Neural progenitor cell (in vitro differentiated cells): Measurements from ENCODE around the gene MFAP5. TPM values are rescaled to one million over a fixed set of nuclear protein-coding genes. Genes with fewer than 3 reads are reported as not detected.

Source experiments
- DNase-seq: peaks from one replicate; pipeline ENCODE4 v3.0.0-alpha.2; 2016; ENCODE audit warnings: low spot score
- H2AFZ ChIP-seq: fragments of 200-600 bp; sonication (generic); replicated peaks from 2 replicates; pipeline ENCODE4 v1.6.1; 2016; ENCODE audit warnings: antibody characterized with exemption
- H3F3A ChIP-seq: fragments of 200-600 bp; sonication (generic); 2 replicates; pipeline ENCODE4 v1.6.1; 2016; ENCODE audit warnings: antibody characterized with exemption, low read depth
- H3K27ac ChIP-seq: fragments of 200-600 bp; sonication (generic); 2 replicates; pipeline ENCODE4 v1.5.1; 2016; ENCODE audit warnings: mild to moderate bottlenecking
- H3K27me3 ChIP-seq: fragments of 200-600 bp; sonication (generic); 2 replicates; pipeline ENCODE4 v1.6.1; 2016; ENCODE audit warnings: mild to moderate bottlenecking, moderate library complexity
- H3K36me3 ChIP-seq: fragments of 200-600 bp; sonication (generic); 2 replicates; pipeline ENCODE4 v1.5.1; 2016
- H3K4me1 ChIP-seq: fragments of 200-600 bp; sonication (generic); 2 replicates; pipeline ENCODE4 v1.6.1; 2016; ENCODE audit warnings: mixed run types
- H3K4me2 ChIP-seq: fragments of 200-600 bp; sonication (generic); 2 replicates; pipeline ENCODE4 v1.6.1; 2016
- H3K4me3 ChIP-seq: fragments of 200-600 bp; sonication (generic); 2 replicates; pipeline ENCODE4 v1.5.1; 2016
- H3K79me2 ChIP-seq: fragments of 200-600 bp; sonication (generic); 2 replicates; pipeline ENCODE4 v1.6.1; 2016; ENCODE audit warnings: low read depth
- H3K9ac ChIP-seq: fragments of 200-600 bp; sonication (generic); 2 replicates; pipeline ENCODE4 v1.6.1; 2016
- H3K9me3 ChIP-seq: fragments of 200-600 bp; sonication (generic); 2 replicates; pipeline ENCODE4 v1.5.1; 2016; ENCODE audit warnings: low read depth
- H4K20me1 ChIP-seq: fragments of 200-600 bp; sonication (generic); 2 replicates; pipeline ENCODE4 v1.6.1; 2016; ENCODE audit warnings: low read depth
- H3K27ac Mint-ChIP-seq: 3 replicates; pipeline ENCODE4 v1.8.0; 2021; ENCODE audit warnings: mixed read lengths
- H3K27me3 Mint-ChIP-seq: 2 replicates; pipeline ENCODE4 v1.8.0; 2022; ENCODE audit warnings: low read depth, mild to moderate bottlenecking, inconsistent platforms, moderate library complexity, mixed read lengths; ENCODE audit not compliant: insufficient read depth
- H3K36me3 Mint-ChIP-seq: 3 replicates; pipeline ENCODE4 v1.8.0; 2021; ENCODE audit warnings: mixed read lengths
- H3K4me1 Mint-ChIP-seq: 3 replicates; pipeline ENCODE4 v1.8.0; 2021; ENCODE audit warnings: mixed read lengths
- H3K4me3 Mint-ChIP-seq: 3 replicates; pipeline ENCODE4 v1.8.0; 2021; ENCODE audit warnings: mild to moderate bottlenecking, moderate library complexity, mixed read lengths
- H3K9me3 Mint-ChIP-seq: 3 replicates; pipeline ENCODE4 v1.8.0; 2020; ENCODE audit warnings: mixed read lengths
- CTCF ChIP-seq: fragments of 200-600 bp; sonication (generic); IDR thresholded peaks from 2 replicates; pipeline ENCODE4 v1.5.1; 2017; ENCODE audit warnings: antibody characterized with exemption, mild to moderate bottlenecking
- EZH2 ChIP-seq: fragments of 200-600 bp; sonication (generic); IDR thresholded peaks from 2 replicates; pipeline ENCODE4 v1.6.1; 2017; ENCODE audit warnings: antibody characterized with exemption, mild to moderate bottlenecking, moderate library complexity
- EZH2phosphoT487 ChIP-seq: fragments of 200-600 bp; sonication (generic); IDR thresholded peaks from 2 replicates; pipeline ENCODE4 v1.6.1; 2017; ENCODE audit warnings: antibody characterized with exemption
- total RNA-seq: library from RNA; depleted of rRNA; stranded (reverse); fragments of >200 nt; gene quantifications from 2 replicates; pipeline ENCODE4 v1.2.3, GENCODE V29; 2015; ENCODE audit warnings: low replicate concordance

Gene MFAP5
- total RNA-seq, 1 donor from 2014 or later = not detected

DNA sequence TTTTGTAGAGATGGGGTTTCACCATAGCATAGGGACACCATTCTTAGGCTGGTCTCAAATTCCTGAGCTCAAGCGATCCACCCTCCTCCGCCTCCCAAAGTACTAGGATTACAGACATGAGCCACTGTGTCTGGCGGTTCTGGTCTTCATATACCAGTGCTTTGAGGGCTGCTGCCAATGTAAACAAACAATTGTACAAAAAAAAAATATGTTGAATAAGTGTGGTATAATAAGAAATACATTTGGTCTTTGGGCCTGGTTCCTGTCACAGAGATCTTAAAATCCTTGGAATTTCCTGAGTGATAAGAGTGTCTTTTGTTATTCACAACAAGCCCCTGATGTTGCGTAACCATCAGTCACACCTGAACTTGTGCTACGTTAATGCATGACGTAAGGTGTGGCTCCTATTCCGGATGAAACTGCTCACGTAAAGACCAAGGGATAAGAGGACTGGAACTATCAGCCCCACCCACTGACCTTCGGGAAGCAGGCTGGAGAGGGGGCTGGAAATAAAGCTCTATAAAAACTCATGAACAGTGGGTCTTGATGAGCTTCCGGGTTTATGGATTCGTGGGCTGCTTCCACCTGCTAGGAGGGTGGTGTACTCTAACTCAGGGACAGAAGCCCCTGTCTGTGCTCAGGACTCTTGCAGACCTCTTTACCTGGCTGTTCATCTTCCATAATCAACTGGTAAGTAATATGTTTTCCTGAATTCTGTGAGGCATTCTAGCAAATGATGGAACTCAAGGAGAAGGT is 18.7 kb upstream of the MFAP5 start:
- Histone ChIP-seq H3K36me3 (no peaks in the 10 kb centered on the region), H3K4me1 (peaks cover 8% of the 10 kb centered on the region), H3K27me3 (no peaks in the 10 kb centered on the region), H3K9ac (no peak overlapping the region), H3K9me3 (no peaks in the 10 kb centered on the region), H3K79me2 (no peaks in the 10 kb centered on the region), H2AFZ (no peak overlapping the region), H3F3A (no peaks in the 10 kb centered on the region), H3K4me3 (no peak overlapping the region), H3K27ac (no peak overlapping the region), H3K4me2 (no peak overlapping the region), H4K20me1 (no peaks in the 10 kb centered on the region)
- H3K4me3 Mint-ChIP-seq = no peak overlapping the region
- H3K27ac Mint-ChIP-seq = no peak overlapping the region
- no peaks in the 10 kb centered on the region for H3K27me3 Mint-ChIP-seq
- TF ChIP-seq EZH2phosphoT487 (no peak), EZH2 (no peak), CTCF (no peak)
- H3K36me3 Mint-ChIP-seq = no peaks in the 10 kb centered on the region
- peaks cover 4% of the 10 kb centered on the region for H3K4me1 Mint-ChIP-seq
- peaks cover 4% of the 10 kb centered on the region for H3K9me3 Mint-ChIP-seq
- DNase-seq = no peak

DNA sequence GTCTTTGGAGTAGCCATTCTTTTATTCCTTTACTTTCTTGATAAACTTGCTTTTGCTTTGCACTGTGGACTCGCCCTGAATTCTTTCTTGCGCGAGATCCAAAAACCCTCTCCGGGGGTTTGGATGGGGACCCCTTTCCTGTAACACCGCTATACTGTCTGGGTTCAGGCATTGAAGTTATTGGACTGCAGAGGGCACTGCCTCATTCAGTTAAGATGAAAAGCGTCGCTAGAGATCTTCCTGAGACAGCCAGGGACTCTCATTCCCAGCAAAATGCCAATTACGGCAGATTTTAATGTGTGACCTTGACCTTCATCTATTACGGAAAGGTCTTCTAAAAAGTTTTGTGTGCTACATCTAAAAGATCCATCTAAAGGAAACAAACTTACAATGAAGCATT is 17.9 kb upstream of the MFAP5 start:
- Histone ChIP-seq H4K20me1 (no peaks in the 10 kb centered on the region), H3K4me3 (no peak overlapping the region), H3K27ac (no peak overlapping the region), H3K79me2 (no peaks in the 10 kb centered on the region), H3K4me1 (peaks cover 9% of the 10 kb centered on the region), H3K9me3 (no peaks in the 10 kb centered on the region), H3F3A (peaks cover under 1% of the 10 kb centered on the region), H3K36me3 (no peaks in the 10 kb centered on the region), H3K4me2 (no peak overlapping the region), H3K9ac (no peak overlapping the region), H3K27me3 (no peaks in the 10 kb centered on the region), H2AFZ (no peak overlapping the region)
- H3K27ac Mint-ChIP-seq = no peak overlapping the region
- peak; percentile 23 for TF ChIP-seq CTCF
- TF ChIP-seq EZH2 = no peak
- TF ChIP-seq EZH2phosphoT487 = no peak
- H3K4me3 Mint-ChIP-seq = no peak overlapping the region
- peaks cover 4% of the 10 kb centered on the region for H3K4me1 Mint-ChIP-seq
- no peaks in the 10 kb centered on the region for H3K36me3 Mint-ChIP-seq
- H3K9me3 Mint-ChIP-seq = peaks cover 4% of the 10 kb centered on the region
- H3K27me3 Mint-ChIP-seq = no peaks in the 10 kb centered on the region
- DNase-seq = no peak

DNA sequence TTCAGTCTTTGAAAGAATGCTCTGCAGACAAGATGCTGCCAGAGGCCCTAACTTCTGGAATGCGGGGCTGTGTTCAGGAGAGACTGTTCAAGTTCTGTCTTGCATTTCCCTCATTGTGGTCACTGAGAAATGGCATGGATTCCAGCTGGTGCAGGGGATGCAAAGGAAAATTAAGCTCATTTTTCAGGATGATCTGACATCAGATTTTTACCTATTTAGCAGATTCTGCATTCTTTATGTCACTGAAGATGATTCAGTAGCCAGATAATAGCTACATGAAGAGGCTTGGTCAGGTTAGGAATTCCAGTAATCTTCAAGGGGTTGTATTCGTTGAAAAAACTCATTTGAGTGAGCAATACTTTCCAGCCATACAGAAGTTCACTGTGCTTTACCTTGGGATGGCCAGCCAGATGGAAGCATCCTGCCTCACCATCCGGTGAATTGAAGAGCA is 16.1 kb upstream of the MFAP5 start:
- H3K36me3 Mint-ChIP-seq = no peaks in the 10 kb centered on the region

More for the DNA sequence above, 16.1 kb upstream of the MFAP5 start:
- H3K4me3 Mint-ChIP-seq = no peak overlapping the region
- Histone ChIP-seq H4K20me1 (no peaks in the 10 kb centered on the region), H3K4me1 (peaks cover 15% of the 10 kb centered on the region), H3K4me2 (no peak overlapping the region), H2AFZ (no peak overlapping the region), H3K27me3 (no peaks in the 10 kb centered on the region), H3F3A (peaks cover 4% of the 10 kb centered on the region), H3K27ac (no peak overlapping the region), H3K4me3 (no peak overlapping the region), H3K79me2 (no peaks in the 10 kb centered on the region), H3K9ac (no peak overlapping the region), H3K9me3 (no peaks in the 10 kb centered on the region), H3K36me3 (peaks cover 2% of the 10 kb centered on the region)
- H3K27ac Mint-ChIP-seq = no peak overlapping the region
- H3K27me3 Mint-ChIP-seq = no peaks in the 10 kb centered on the region
- no peak for TF ChIP-seq CTCF
- no peak for TF ChIP-seq EZH2
- TF ChIP-seq EZH2phosphoT487 = no peak
- no peak for DNase-seq
- peaks cover 4% of the 10 kb centered on the region for H3K4me1 Mint-ChIP-seq
- no peaks in the 10 kb centered on the region for H3K9me3 Mint-ChIP-seq
